HCT116 (cell line): Measurements from ENCODE around the gene ADARB2.

Source experiments
- ATF3 ChIP-seq: IDR thresholded peaks from 2 replicates; pipeline ENCODE4 v1.6.1; 2012
- CTCF ChIP-seq, 3 experiments: fragments of 200-600 bp in 1 of 3; sonication (generic) in 1 of 3; IDR thresholded peaks in 2 of 3; conservative IDR thresholded peaks in 1 of 3; 2 replicates each; pipeline ENCODE4 v1.5.1; 2012 to 2017; ENCODE audit warnings: low read depth in 2 of 3, low read length in 2 of 3, antibody characterized with exemption in 1 of 3, borderline replicate concordance in 1 of 3, control low read depth in 1 of 3, mild to moderate bottlenecking in 1 of 3, mixed read lengths in 1 of 3, mixed run types in 1 of 3, moderate library complexity in 1 of 3; ENCODE audit not compliant: insufficient read depth in 1 of 3
- EZH2 ChIP-seq: fragments of 200-600 bp; sonication (generic); IDR thresholded peaks from 2 replicates; pipeline ENCODE4 v1.6.1; 2017; ENCODE audit warnings: antibody characterized with exemption, mixed run types
- EZH2phosphoT487 ChIP-seq: fragments of 200-600 bp; IDR thresholded peaks from 2 replicates; pipeline ENCODE4 v1.6.1; 2018; ENCODE audit warnings: antibody characterized with exemption, borderline replicate concordance
- MAX ChIP-seq: IDR thresholded peaks from 2 replicates; pipeline ENCODE4 v1.6.1; 2012
- POLR2A ChIP-seq: IDR thresholded peaks from 2 replicates; pipeline ENCODE4 v1.7.0; 2011; ENCODE audit warnings: borderline replicate concordance; ENCODE audit not compliant: insufficient read depth, insufficient read length; ENCODE audit errors: extremely low read depth
- POLR2AphosphoS5 ChIP-seq: IDR thresholded peaks from 2 replicates; pipeline ENCODE4 v1.6.1; 2011; ENCODE audit warnings: mild to moderate bottlenecking, low read depth, low read length, moderate library complexity
- REST ChIP-seq: IDR thresholded peaks from 2 replicates; pipeline ENCODE4 v1.6.1; 2012; ENCODE audit warnings: low read depth
- SIN3A ChIP-seq: IDR thresholded peaks from 2 replicates; pipeline ENCODE4 v1.6.1; 2012; ENCODE audit warnings: low read depth
- SP1 ChIP-seq: IDR thresholded peaks from 2 replicates; pipeline ENCODE4 v1.6.1; 2012; ENCODE audit warnings: low read depth
- TCF7L2 ChIP-seq: IDR thresholded peaks from 2 replicates; pipeline ENCODE4 v1.7.0; 2011; ENCODE audit warnings: borderline replicate concordance, inconsistent platforms; ENCODE audit not compliant: insufficient read depth, insufficient read length; ENCODE audit errors: extremely low read depth
- YY1 ChIP-seq: IDR thresholded peaks from 2 replicates; pipeline ENCODE4 v1.6.1; 2011; ENCODE audit warnings: low read length, low read depth, moderate library complexity, mild to moderate bottlenecking; ENCODE audit not compliant: insufficient replicate concordance; ENCODE audit errors: extremely low read depth
- ZBTB33 ChIP-seq: IDR thresholded peaks from 2 replicates; pipeline ENCODE4 v1.6.1; 2011; ENCODE audit warnings: mild to moderate bottlenecking, low read length, moderate library complexity; ENCODE audit not compliant: insufficient replicate concordance; ENCODE audit errors: extremely low read depth
- ZNF274 ChIP-seq: fragments of 200-500 bp; sonication (Bioruptor generic); IDR thresholded peaks from 2 replicates; pipeline ENCODE4 v1.6.1; 2014; ENCODE audit warnings: mild to moderate bottlenecking, low read depth, low read length, inconsistent platforms

- TF ChIP-seq POLR2AphosphoS5: no peak
- TF ChIP-seq POLR2A: no peak
- TF ChIP-seq ZNF274: no peak
- no peak for TF ChIP-seq EZH2
- no peak for TF ChIP-seq CTCF (IDR thresholded peaks at IDR 0.05 in 2 of 3, conservative IDR thresholded peaks at IDR 0.05 in 1 of 3; ENCODE audit: borderline replicate concordance in 1 of 3, insufficient read depth in 1 of 3, low read depth in 2 of 3, low read length in 2 of 3)
- TF ChIP-seq SIN3A: no peak
- TF ChIP-seq MAX: no peak
- no peak for TF ChIP-seq SP1
- TF ChIP-seq TCF7L2: no peak
- no peak for TF ChIP-seq REST
- no peak for TF ChIP-seq YY1
- no peak for TF ChIP-seq EZH2phosphoT487
- no peak for TF ChIP-seq ZBTB33
- TF ChIP-seq ATF3: no peak
These were observed 93.1 kb downstream of the ADARB2 start for GRCh38 chr10:1644191-1644711.
